Esophagus mucosa (tissue), 1 donor: ENCODE measurements around the gene GLMN. TPM values are rescaled to one million over a fixed set of nuclear protein-coding genes. Genes with fewer than 3 reads are reported as not detected.
A peak's percentile ranks its signal among the peaks of the same experiment; 100 is the strongest.

Source experiments
- ATAC-seq: fragments of 200-7000 bp; cut with Tn5 transposase; one replicate; pipeline ENCODE4 v1.9.1; 2020
- total RNA-seq: library from RNA; stranded (reverse); gene quantifications from one replicate; pipeline ENCODE4 v1.2.4, GENCODE V29; 2023
- donor health status: DM: yes; HTN: yes; CAD: no.

Gene GLMN, protein sequence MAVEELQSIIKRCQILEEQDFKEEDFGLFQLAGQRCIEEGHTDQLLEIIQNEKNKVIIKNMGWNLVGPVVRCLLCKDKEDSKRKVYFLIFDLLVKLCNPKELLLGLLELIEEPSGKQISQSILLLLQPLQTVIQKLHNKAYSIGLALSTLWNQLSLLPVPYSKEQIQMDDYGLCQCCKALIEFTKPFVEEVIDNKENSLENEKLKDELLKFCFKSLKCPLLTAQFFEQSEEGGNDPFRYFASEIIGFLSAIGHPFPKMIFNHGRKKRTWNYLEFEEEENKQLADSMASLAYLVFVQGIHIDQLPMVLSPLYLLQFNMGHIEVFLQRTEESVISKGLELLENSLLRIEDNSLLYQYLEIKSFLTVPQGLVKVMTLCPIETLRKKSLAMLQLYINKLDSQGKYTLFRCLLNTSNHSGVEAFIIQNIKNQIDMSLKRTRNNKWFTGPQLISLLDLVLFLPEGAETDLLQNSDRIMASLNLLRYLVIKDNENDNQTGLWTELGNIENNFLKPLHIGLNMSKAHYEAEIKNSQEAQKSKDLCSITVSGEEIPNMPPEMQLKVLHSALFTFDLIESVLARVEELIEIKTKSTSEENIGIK
- 8.9 TPM for total RNA-seq

DNA sequence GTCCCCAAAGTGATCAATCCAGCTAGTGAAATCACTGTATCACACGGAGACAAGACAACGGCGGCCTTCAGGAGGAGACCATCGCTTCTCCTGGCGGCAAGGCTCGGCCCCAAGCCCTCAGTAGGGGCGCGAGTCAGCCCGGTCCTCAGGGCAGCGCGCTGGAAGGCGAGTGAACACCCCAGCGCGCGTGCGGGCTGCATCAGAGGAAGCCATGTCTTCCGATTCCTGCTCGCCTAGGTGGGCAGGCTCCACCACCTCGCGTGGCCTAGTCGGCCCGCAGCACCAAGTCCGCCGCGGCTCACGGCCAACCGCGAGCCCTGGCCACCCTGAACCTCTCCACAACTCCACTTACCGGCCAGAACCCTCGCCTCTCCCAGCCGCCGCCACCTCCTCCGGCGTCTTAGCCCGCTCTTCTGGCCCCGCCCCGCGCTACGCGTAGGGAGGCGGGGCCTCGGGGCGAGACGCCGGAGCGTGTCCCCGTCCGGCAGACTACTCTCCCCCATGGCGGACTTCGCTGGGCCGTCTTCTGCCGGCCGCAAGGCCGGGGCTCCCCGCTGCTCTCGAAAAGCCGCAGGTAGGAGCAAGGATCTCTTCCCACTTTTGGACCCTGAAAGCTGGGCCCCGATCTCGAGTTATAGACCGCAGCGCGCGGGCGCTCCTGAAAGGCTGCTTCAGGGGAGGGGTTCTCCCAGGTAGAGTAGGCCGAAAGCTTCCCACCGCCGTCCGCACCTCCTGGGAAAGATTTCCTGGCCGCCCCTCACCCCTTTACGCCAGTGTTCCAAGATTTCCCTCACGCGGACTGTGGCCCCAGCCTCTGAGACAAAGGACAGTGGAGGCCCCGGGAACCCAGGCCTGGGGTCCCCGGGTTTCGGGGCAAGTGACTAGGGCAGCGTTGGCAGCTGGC lies at the start of gene GLMN, which contains the start of gene RPAP2:
Gene GLMN, minus strand, starts transcription at position 415 of the 904 bp plus-strand sequence. CDS start 988 bp downstream, outside the sequence.
Gene RPAP2, plus strand, starts transcription at position 487 of the 904 bp plus-strand sequence. Its CDS starts 15 bp downstream, at position 502.
- peak; percentile 99 for ATAC-seq

DNA sequence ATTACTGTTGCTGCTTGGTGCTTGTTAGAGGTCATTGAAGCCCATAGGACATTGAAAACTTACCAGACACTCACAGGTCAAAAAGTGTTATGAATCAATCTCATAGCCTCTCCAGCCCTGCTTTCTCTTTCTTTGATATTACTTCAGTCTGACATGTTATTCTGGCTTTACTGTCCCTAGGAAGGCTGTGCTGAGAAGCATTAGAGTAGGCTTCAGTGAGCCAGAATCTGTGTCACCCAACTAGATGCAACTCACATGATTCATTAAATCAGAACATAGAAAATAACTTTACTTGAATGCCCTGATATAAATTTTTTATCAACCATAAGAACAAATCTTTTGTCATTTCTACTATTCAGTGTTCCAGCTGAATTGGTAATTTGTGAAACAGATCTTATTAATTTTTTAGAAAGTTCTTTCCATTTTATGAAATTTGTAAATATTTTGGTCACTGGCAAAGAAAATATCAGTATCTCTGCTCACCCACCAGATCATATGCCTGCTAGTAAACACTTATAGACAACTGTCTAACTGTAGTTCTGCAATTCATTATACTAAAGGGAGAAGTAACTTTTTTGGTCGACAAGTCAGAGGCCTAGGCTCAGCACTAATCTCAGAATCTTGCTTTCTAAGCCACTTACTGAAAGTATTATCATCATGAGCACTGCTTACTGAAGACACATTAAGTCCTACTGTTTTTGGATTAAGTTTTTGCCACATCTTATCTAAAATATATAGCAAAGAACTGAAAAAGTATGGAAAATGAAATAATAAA lies 48.3 kb upstream of the GLMN start:
- ATAC-seq = no peak

DNA sequence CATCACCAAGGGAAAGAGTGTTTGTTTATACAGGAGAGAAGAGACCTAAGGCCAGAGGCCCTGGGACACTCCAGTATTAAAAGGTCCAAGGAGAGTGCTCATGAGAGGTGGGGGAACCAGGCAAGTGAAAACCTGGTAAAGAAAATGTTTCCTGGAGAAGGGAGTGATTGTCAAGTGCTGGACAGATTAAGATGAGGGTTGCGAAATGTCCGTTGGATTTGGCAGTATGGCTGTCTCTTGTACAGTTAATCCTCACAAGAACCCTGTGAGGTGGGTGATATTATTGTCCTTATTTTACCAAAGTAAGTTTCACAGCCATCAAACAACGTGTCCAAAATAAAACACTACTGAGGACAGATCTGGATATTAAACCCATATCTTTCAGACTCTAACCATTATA lies 44.3 kb upstream of the GLMN start:
- ATAC-seq = no peak

DNA sequence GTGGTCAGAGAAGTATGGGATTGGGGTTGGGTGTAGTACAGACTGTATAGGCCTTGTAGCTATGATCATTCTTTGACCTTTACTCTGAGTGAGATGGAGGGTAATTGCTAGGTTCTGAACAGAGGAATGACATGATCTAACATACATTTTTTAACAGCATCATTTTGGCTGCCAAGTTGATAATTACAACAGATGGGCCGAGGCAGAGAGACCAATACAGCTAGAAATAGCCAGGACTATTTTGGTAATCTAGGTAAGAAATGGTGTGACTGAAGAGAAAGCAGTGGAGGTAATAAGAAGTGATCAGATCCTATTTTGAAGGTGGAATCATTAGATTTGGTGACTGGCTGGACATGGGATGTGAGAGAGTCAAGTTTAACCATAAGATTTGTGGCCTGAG lies 43.6 kb upstream of the GLMN start:
- ATAC-seq = no peak

DNA sequence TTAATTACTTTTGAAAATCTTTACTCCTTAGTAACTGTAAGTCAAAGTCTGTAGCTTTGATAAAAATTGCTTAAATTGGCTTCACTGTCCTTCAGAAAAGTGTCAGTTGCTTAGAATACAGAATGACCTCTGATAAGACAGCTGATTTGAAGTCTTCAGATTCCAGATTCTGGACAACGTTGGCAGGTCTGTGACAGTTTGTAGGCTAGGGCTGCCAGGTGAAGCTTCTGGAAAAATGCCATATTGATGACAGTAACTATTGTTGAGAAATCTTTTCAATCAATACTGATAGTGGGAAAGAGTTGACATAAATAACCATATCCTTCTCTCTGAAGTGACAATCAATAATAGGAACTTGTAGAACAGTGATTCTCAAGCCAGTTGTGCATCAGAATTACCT lies 41.4 kb upstream of the GLMN start:
- no peak for ATAC-seq

DNA sequence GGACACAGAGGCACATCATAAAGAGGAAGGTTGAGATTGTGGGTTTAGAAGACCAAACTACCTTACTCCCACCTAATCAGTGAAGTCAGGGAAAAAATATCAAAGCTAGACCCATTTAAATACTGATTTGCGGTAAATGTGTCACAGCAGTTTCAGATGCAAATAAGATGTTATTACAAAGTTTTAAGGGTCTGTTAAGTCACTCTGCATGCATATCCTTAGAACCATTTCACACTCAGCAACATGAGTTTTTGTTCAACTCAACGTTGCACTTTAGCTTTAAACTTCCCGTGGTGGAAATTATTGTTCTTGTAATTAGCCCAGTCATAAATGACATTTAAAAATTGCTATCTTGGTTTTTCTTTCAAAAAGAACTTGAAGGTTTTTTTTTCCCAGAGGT lies 34.9 kb upstream of the GLMN start:
- ATAC-seq = no peak

DNA sequence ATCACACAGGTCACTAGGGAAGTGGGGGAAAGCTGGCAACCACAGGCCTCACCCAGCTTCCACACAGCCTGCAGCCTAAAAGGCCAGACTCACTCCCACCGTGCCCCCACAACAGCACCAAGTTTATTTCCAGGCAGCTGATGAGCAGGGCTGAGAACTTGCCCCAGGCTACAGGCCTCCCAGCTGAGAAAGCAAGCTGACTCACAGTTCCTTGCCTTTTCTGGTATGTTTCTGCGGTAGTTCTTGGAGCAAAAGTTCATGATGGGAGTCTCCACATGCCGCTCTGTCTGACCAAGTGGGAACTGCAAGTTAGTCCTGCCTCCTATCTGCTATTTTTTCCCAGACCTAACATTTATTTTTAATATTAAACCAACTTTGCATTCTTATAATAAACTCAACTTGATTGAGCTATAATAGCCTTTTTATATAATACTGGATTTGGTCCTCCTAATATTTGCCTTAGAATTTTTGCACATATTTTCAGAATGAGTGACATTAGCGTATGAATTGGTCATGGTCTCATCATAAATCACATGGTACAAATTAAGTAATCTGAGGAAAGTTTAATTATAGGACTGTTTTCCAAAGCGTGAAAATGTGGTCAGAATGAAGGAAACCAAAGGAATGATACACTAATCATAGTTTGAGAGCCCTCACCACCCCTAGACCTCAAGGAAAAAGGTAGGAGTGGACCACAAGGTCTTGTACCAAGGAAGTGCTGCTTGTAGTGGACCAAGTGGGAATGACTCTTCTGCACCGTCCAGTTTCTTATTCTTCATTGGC lies 30.8 kb upstream of the GLMN start:
- peak; percentile 44 for ATAC-seq

DNA sequence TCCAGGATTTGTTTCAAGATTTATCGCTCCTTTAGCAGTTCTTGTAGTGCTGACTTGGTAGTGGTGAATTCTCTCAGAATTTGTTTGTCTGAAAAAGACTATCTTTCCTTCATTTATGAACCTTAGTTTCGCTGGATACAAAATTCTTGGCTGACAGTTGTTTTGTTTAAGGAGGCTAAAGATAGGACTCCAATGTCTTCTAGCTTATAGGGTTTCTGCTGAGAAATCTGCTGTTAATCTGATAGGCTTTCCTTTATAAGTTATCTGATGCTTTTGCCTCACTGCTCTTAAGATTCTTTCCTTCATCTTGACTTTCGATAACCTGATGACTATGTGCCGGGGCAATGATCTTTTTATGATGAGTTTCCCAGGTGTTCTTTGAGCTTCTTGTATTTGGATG lies 29.0 kb upstream of the GLMN start:
- no peak for ATAC-seq

DNA sequence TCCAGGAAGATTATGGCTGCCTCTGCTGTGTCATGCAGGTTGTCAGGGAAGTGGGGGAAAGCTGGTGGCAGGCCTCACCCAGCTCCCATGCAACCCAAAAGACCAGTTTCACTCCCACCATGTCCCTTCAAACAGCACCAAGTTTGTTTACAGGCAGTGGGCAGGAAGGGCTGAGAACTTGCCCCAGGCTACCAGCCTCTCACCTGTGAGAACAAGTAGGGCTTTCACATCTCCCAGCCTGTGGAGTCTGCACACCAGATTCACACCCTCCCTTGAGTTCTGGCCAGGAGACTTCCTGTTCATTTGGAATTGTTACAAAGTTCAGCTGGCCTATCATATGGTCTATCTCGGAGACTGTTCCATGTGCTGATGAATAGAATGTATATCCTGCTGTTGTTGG lies 27.9 kb upstream of the GLMN start:
- peak; percentile 88 for ATAC-seq

DNA sequence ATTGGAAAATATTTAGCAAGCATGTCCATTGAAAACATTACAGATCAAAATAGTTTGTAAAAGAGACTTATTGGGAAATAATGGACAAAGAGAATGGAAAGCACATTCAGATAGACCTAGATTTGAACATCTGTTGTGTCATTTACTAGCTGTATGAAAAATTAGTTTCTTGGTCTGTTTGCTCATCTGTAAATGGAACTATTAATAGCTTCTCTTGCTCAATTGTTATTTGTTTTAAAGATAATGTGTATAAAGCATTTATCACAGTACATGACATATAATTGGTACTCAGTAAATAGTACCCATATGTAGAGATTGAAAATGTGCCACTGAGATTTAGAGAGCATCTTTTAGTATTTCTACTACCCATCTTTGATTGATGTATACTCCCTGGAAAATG lies 26.0 kb upstream of the GLMN start:
- ATAC-seq = no peak

DNA sequence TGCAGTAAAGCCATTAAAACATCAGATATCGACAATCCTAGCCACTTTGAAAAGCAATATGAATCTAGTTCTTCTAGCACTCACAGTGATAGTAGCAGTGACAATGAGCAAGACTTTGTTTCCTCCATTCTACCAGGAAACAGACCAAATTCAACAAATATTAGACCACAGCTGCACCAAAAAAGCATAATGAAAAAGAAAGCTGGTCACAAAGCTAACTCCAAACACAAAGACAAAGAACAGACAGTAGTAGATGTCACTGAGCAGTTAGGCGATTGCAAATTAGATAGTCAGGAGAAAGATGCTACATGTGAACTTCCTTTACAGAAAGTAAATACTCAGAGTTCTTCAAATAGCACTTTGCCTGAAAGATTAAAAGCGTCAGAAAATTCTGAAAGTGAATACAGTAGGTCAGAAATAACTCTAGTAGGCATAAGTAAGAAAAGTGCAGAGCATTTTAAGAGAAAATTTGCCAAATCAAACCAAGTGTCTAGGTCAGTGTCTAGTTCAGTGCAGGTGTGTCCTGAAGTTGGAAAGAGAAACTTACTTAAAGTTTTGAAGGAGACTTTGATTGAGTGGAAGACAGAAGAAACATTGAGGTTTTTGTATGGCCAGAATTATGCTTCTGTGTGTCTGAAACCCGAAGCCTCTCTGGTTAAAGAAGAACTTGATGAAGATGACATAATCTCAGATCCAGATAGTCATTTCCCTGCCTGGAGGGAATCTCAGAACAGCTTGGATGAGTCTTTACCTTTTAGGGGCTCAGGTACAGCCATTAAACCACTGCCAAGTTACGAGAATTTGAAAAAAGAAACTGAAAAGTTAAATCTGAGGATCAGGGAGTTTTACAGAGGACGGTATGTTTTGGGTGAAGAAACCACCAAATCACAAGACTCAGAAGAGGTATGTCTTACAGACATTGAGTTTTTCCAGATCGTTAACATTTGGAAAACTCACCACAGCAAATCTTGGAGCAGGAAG lies 25.0 kb upstream of the GLMN start:
- ATAC-seq = no peak

DNA sequence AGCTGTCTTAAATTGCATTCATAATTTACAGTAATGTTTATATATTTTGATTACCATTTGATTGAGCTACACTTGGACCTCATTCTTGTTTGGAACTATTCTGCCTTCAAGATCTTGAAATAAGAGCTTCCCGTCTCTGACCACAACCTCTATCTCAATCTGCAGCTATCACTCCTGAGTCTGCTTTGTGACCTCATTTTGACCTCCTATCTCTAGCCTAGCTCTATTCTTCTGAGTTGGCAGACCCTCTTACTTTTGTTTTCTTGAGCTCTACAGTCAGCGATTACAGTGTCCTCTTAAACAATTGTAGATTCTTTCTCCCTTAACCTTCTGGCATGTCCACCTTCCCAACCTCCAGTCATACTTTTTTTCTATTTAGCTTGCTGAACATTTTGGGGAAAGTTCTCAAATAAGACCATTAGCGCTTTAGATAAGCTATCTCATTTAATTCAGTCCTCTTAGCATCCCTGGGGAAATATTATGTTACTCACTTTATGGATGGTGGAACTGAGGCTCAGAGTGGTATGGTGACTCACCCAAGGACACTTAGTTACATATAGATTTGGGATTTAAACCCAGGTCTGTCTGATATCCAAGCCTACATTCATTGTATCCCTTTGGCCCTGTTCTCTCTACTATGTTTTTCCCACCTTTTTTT lies 19.2 kb upstream of the GLMN start:
- no peak for ATAC-seq

DNA sequence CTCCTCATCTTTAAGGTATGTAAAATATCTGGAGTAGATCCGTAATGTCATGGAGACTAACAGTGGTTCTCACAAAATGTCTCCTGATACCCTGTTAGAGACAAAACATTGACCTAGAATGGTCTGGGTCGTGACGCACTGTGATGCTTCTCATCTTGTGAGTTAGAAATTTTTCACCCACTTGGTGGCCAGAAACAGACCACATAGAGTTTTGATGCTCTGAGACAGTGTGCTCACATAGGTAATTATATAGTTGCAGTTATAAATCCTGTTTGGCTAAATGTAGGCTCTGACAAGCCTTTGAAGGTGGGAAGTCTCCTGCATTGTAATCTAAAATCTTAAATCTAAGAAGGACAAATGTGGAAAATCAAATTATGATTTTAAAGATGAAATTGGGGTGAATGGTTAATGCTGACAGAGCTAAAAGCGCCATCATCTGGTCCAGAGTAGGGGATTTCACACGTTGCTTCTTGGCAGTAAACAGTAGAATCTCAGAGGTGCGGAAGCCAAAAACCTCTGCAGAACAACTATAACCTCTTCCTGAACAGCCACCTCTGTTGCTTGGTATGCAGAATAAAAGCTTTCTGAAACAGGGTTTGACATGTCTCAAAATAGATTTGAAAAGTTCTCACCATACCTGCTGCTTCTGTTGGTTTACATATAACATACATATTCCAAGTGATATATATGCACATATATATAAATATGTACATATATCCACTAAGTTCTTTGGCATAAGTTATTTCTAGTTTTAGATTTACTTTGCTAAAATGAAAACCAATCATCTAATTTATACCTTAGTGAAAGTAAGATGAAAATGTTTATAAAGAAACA lies 17.2 kb upstream of the GLMN start:
- no peak for ATAC-seq

DNA sequence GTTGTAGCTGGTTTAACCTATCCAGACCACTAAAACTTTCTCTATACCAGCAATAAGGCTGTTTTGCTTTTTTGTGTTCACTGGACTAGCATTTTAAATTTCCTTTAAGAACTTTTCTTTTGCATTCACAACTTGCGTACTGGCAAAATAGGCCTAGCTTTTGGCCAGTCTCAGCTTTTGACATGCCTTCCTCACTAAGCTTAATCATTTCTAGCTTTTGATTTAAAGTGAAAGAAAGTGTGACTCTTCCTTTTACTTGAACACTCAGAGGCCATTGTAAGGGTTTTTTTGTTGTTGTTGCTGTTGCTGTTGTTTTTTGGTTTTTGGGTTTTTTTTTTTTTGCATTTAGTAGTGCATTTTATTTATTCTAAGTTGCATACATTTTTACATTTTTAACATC lies 15.2 kb upstream of the GLMN start:
- ATAC-seq = no peak

DNA sequence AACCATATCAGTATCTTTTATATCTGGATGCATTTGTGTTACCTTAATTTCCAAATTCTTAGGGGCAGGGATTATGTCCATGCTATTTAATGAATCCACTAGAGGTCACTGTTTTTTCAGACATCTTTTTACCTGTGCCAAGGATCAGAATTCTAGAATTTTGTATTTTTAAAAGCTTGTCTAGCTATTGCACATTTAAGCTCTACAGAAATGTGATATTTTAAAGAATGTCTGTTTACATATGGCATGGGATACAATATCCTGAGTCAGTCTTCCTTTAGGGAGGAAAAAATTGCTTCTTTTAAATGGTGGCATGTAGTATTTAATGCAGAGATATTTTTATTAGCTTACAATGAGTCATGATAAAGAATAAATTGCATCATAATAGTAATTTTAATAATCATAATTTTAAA lies 11.4 kb upstream of the GLMN start:
- no peak for ATAC-seq

DNA sequence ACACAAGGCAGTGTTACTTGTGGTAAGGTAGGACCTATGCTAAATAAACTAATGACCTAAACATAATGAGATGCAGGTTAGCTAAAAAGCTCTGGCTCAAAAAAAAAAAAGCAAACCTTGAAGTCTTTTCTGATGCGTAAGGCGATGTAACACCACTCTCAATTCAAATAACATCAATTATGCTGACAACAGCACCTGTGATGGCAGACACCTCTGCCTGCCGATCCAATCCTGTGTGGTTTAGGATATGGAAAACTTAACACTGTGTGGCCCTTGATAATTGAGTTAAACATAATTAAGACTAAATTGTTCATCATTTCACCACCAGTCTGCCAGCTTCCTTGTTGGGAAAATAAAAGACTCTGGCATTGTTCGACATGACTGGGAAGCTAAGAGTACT lies 9.2 kb upstream of the GLMN start:
- ATAC-seq = no peak

DNA sequence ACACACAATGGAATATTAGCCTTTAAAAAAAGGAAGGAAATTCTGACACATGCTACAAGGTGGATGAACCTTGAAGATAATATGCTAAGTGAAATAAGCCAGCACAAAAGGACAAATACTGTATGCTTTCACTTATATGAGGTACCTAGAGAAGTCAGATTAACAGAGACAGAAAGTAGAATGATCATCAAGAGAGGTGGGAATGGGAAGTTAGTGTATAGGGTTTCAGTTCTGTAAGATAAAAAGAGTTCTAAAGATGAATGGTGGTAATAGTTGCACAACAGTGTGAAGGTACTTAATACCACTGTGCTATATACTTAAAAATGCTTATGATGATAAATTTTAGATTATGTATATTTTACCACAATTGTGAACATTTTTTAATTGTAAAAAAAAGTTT lies 7.2 kb upstream of the GLMN start:
- ATAC-seq = no peak

DNA sequence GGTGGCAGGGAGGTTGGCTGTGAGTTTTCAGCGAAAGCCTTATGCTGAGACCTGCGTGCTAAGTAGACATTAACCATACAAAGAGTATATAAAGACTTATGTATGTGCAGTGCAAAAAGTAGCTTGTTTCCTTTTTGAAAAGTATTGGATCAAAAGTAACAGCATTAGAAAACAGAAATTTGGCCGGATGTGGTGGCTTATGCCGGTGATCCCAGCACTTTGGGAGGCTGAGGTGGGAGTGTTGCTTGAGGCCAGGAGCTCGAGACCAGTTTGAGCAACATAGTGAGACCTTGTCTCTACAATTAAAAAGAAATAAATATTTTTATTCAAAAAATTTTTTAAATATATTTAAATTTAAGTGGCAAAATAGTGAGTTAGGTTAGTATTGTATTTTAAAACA lies 2.2 kb upstream of the GLMN start:
- ATAC-seq = no peak
